GM19351 (cell line): Measurements from ENCODE around the gene EHD4.
A peak's percentile ranks its signal among the peaks of the same experiment; 100 is the strongest.

ENCODE experiments used
- ATAC-seq: cut with Tn5 transposase; IDR thresholded peaks from one replicate; pipeline ENCODE4 v1.9.1; 2021; ENCODE audit warnings: mild to moderate bottlenecking, moderate library complexity; ENCODE audit not compliant: unreplicated experiment

Gene EHD4

GRCh38 chr15:41958002-41958420, 14.3 kb downstream of the EHD4 start:
- ATAC-seq = no peak

GRCh38 chr15:41957021-41957897, 15.1 kb downstream of the EHD4 start:
- ATAC-seq = peak; percentile 77

- no peak for ATAC-seq
These were observed 16.4 kb downstream of the EHD4 start for GRCh38 chr15:41955807-41956525.

GRCh38 chr15:41955100-41955499, 17.3 kb downstream of the EHD4 start:
- ATAC-seq = no peak

- ATAC-seq = no peak
These were observed 18.3 kb downstream of the EHD4 start for GRCh38 chr15:41954036-41954435.

- ATAC-seq = no peak
These were observed 20.3 kb downstream of the EHD4 start for GRCh38 chr15:41952013-41952563.

- no peak for ATAC-seq
These were observed 20.8 kb downstream of the EHD4 start for GRCh38 chr15:41951571-41951970.

GRCh38 chr15:41950489-41950888, 21.9 kb downstream of the EHD4 start:
- ATAC-seq = no peak

GRCh38 chr15:41950127-41950483, 22.3 kb downstream of the EHD4 start:
- no peak for ATAC-seq

GRCh38 chr15:41949401-41950126, 22.8 kb downstream of the EHD4 start:
- no peak for ATAC-seq

- no peak for ATAC-seq
These were observed 23.9 kb downstream of the EHD4 start for GRCh38 chr15:41948490-41948889.

GRCh38 chr15:41946970-41947369, 25.4 kb downstream of the EHD4 start:
- ATAC-seq = no peak

GRCh38 chr15:41945731-41946130, 26.6 kb downstream of the EHD4 start:
- no peak for ATAC-seq

GRCh38 chr15:41945221-41945620, 27.1 kb downstream of the EHD4 start:
- ATAC-seq = no peak

- no peak for ATAC-seq
These were observed 27.9 kb downstream of the EHD4 start for GRCh38 chr15:41944313-41944940.

- ATAC-seq = no peak
These were observed 28.6 kb downstream of the EHD4 start for GRCh38 chr15:41943543-41944312.

- no peak for ATAC-seq
These were observed 29.5 kb downstream of the EHD4 start for GRCh38 chr15:41942886-41943285.

- no peak for ATAC-seq
These were observed 30.5 kb downstream of the EHD4 start for GRCh38 chr15:41941644-41942415.

- ATAC-seq = no peak
These were observed 31.9 kb downstream of the EHD4 start for GRCh38 chr15:41940441-41940857.
